Middle frontal gyrus (tissue), 1 donor: Measurements from ENCODE around the gene DOCK9.

ENCODE experiments used
- DNase-seq: peaks from one replicate; pipeline ENCODE4 v3.0.0-alpha.2; 2015; ENCODE audit warnings: low spot score; ENCODE audit errors: extremely low spot score

DOCK9 gene

DNA sequence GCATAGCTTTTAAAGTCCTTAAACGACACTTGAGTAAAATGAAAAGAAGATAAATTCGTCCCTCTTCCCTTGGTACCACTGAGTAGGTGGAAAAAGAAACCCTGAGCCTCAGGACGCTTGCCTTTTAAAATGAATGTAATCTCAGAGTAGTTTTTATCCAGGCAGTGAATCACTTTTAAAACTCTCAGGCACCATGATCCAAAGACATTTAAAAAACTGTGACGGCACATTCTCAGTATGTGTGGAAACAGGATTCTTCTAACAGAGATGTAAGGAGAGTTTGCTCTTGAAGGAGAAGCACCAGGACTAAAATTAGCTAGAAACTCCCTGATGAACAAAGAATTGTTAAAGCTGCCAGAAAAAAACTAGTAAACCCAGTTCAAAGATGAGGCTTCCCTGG is 119.7 kb downstream of the DOCK9 start:
- DNase-seq = no peak

DNA sequence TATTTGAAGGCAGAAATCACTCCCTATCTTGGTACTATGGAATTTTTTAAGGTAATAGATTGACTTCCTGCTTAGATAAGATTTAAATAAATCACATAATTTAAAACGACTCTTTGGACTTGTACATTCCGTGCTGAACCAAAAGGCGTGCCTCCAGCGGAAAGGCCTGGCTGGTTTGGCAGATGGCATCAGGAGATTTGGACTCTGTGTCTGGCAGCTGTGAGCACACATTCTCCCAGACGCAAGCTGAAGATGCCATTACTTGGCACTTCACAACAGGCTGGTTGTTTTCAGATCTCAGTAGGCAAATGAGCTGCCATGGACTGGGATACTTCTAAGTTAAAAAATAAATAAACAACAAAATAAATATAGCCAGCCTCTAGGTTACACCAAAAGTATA is 120.9 kb downstream of the DOCK9 start:
- peak; percentile 26 for DNase-seq

DNA sequence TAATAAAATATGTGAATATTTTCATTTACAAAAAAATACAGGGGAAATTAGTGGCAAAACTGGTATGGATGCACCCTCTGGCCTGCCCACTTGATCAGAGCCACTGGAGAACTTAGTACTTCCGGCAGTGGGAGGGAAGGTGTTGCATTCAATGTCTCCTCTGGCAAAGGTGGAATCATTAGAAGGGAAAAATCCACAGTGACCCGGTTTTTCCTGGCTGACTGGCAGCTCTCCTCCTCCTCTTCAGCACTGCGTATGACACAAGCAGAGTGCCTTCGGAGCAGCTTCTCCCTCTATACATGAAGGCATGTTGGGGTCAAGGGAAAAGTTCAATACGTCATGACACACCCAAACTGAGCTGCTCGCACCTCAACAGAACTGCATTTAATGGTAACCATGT is 123.4 kb downstream of the DOCK9 start:
- DNase-seq = no peak

GRCh38 chr13:98853771-98854221 is 124.1 kb downstream of the DOCK9 start:
- DNase-seq = no peak

DNA sequence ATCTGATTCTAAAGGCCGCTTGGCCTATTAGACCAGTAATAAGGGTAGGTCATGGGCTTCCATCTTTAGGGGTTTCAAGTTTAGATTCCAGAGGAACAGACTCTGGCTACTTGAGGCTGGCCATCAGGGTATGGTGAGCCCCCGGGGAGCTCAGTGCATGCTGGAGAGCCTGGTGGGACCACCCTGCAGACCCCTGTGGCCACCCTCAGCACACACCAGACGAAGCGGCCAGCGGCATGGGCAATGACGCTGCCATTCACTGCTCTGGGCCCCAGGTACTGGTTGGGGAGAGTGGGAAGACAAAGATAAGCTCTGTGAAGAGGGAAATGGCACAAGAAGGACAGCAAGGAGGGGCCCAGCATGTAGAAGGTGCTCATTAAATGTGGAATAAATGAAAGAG is 126.6 kb downstream of the DOCK9 start:
- DNase-seq = no peak

- no peak for DNase-seq
Measured at GRCh38 chr13:98848746-98849145, 129.1 kb downstream of the DOCK9 start.

DNA sequence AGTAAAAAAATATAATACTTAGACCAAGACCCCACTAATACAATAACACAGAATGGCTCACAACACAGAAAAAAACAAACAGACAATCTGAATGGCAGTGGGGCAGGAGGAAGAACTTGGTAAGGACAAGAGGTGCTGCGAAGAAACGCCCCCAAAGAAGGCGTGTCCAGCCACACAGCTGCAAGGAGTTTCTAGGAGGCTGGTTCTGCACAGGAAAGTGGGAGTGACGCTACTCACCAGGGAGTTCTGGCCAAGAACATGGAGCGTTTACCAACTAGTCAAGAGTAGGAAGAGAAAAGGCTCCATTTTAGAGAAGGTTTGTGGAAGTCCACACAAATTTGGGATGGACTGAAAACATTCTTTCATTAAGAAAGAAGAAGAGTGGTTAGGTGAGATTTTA is 130.1 kb downstream of the DOCK9 start:
- DNase-seq = no peak

- peak; percentile 35 for DNase-seq
Measured at GRCh38 chr13:98846986-98847385, 130.9 kb downstream of the DOCK9 start.

DNA sequence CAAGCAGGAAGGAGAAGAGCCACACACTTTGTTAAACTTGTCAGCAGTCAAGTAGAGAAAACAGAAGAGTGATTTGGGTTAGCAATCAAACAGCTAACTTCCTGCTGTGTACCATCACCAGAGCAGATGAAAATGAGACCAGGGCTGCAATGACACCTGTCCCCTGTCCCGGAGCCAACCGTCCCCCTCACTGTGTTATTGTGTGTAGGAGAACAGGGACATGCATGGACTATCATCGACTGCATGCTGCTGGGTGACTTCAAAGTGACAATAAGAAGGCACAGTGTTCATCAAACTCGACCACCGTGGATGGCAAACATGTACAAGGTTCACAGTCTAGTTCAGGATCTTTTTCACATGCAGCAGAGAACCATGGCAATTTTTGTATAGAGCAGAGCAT is 131.3 kb downstream of the DOCK9 start:
- no peak for DNase-seq

DNA sequence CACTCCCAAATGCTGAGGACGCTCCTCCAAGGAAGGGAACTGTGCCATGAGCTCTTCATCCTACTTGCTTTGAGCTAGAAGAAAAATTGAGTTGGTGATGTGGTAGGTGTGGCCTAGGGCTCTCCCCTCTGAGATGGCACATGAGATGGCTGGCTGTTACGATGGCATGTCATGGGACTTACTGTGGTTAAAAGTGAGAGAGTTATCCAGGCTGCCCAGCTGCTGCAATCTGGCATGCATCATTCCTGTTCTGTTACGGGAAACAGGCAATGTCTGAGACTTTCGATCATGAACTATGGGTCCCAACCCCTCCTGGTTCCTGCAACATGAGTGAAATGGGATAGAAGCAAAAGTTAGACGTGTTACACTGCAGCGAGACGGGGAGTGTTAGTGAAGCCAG is 132.1 kb downstream of the DOCK9 start:
- no peak for DNase-seq

DNA sequence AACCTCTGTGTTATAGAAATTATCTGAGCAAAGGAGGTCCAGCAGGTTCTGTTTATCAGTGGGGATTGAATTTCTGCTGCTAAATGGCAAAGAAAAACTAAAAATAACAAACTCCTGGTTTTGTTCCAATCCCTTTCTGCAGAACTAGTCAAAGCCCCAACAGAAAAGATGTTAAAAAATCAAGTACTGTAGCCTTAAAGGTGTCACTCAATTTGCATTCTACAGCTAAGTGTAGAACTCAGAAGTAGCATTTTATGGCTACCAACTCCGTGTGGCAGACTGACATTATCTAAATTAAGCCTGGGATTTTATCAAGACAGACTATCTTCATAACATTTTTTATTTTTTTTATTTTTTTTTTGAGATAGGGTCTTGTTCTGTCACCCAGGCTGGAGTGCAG is 133.8 kb downstream of the DOCK9 start:
- DNase-seq = no peak

GRCh38 chr13:98843482-98843877 is 134.4 kb downstream of the DOCK9 start:
- no peak for DNase-seq

- no peak for DNase-seq
Measured at GRCh38 chr13:98842858-98843481, 134.9 kb downstream of the DOCK9 start.

DNA sequence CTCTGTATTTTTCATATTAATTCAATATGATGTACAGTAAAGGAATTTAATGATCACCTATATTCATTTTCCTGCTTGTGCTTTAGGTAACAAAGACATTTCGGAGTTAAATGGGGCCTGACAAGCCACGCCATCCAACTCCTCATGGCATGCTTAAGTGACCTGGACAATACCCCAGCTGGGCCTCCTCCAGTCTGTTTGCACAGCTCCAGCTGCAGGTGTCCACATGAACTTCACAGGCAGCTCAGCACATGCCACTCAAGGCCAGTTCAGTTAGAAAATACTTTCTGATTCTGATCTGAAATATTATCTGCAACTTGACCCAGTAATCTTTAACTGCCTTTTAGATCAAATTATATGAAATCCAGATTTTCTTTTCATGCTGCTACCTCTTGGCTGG is 135.8 kb downstream of the DOCK9 start:
- DNase-seq = no peak

DNA sequence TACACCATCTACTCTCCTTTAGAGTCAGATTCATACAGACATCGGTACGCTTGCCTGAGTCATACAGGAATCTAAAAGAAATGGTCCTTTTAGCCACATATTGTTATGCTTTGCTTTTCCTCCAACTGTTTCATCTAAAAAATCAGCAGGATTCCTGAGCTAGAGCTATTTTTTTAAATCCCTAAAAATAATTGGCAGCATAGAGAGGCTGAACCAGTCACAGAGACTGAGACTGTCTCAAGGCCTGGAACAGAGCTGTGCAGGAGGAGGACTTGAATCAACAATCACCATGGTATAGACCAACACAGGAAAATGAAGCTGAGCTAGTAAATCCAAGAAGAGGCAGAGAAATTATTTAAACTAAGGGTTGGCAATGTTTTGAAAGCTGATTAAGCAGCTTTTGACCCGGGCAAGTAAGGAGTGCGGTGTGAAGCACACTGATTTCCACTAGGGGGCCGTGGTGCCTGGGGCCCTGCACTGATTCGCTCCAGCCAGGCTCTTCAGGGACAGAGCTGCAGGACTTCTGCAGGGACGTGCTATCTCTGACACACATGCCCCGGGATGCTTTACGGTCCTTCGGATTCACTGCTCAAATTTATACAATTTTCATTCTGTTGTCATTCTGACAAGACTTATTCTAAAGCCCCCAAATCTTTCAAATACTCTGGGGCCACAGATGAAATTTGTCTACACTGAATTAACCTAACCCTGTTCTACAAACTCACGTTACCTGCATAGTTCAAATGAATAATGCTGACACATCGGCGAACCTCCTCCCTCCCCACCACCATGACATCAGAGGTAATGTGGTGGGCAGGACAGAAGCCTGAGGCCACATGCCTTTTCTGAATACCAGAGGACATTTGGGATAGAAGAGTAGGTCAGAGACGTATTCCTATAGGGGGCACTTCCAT is 137.8 kb downstream of the DOCK9 start:
- no peak for DNase-seq

GRCh38 chr13:98838776-98839175 is 139.1 kb downstream of the DOCK9 start:
- DNase-seq = no peak

DNA sequence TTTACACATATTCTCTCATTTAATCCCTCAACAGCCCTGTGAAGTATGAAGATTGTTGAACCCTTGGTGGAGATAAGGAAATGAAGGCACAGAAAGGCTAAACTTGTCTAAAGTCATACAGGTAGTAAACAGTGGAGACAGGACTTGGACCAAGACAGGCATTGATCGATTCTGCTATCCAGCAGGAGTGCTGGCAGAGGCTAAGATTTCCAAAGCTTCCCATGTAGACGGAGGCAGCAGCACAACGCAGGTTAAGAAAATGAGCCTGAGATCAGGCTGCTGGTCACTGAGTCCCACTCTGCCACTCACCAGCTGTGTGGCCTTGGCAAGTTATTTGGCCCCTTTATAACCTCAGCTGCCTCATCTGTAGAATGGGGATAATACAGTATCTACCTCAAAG is 140.0 kb downstream of the DOCK9 start:
- no peak for DNase-seq

DNA sequence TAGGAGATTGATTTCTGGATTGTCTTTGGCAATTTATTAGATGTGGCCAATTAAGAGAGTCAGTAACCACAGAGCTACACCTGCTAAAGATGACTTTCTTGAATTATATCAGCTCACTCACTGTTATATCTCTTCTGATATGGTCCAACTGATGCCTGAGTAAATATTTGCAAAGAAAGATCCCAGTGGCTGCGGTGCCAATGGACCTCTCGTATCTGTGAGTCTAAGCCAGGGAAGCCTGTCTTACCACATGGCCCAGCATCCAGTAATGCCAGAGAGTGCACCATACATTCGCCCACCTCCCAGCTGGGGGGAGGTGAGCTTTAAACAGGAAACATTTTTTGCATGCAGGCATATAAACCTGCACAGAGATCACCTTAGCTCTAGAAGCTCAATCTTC is 142.7 kb downstream of the DOCK9 start:
- DNase-seq = no peak

DNA sequence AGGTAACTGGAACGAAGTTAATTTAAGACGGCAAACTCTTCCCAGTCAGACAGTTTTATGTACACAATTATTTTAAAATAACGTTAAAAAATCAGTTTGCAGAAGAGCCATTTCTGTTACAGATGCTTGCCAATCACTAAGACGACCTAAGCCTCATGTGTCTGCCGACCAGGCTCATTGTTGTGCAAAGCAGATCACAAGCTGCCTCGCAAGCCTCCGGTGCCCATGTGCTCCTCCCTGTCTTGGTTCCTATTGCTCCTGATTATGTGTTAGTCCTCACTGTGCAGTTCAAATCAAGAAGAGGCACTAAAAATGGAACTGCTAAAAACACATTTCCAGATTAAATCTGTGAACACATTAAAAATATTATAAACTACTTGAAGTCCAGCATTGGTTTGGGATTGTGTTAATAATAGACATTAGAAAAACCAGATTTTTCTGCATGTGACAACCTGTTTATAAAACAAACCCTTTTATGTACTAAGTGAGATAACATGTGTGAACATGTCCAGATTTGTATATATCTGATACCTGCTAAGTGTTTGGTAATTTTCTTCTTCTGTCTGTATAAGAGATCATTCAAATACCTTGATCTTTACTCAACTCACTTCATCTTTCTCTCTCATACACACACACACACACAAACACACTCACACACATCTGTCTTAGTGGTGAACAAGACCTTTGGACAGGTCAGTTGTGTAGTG is 143.5 kb downstream of the DOCK9 start:
- DNase-seq = no peak

- no peak for DNase-seq
Measured at GRCh38 chr13:98831236-98831635, 146.6 kb downstream of the DOCK9 start.

GRCh38 chr13:98829541-98829940 is 148.3 kb downstream of the DOCK9 start:
- DNase-seq = no peak

DNA sequence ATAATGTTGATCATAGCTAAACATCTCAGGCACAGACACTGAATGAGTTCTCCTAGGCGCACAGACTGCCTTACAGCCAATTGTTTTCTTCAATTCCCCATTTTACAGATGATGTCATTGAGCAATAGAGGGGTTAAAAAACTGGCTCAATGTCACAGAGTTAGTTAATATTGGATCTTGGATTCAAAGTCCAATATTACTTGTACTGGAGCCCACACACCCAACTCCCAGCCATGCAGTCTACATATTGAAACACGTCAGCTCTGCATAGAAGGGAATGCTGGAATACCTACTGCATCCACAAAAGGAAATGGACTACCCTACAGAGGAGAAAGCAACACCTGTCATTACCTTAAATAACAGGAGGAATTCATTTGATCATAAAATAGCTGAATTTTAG is 149.2 kb downstream of the DOCK9 start:
- no peak for DNase-seq
